Measurements from ENCODE around the gene RASA2.

DNA sequence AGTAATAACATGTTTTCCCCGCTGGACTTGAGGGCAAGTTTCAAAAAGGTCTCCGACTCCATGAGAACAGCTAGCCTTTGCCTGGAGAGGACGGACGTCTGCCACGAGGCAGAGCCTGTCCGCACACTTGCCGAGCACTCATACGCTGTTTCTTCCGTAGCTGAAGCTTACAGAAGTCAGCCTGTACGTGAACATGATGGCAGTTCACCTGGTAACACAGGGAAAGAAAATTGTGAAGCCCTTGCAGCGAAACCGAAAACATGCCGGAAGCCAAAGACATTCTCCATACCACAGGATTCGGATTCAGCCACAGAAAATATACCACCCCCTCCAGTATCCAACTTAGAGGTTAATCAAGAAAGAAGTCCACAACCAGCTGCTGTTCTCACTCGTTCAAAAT, 43.9 kb upstream of the RASA2 start:
- TF ChIP-seq EZH2 (IDR thresholded peaks at IDR 0.05; ENCODE audit: low read depth, low read length, severe bottlenecking) = no peak
- no peak for TF ChIP-seq RBBP5 (IDR thresholded peaks at IDR 0.05; ENCODE audit: borderline replicate concordance, low read depth, low read length)
- TF ChIP-seq, protein P1, sequence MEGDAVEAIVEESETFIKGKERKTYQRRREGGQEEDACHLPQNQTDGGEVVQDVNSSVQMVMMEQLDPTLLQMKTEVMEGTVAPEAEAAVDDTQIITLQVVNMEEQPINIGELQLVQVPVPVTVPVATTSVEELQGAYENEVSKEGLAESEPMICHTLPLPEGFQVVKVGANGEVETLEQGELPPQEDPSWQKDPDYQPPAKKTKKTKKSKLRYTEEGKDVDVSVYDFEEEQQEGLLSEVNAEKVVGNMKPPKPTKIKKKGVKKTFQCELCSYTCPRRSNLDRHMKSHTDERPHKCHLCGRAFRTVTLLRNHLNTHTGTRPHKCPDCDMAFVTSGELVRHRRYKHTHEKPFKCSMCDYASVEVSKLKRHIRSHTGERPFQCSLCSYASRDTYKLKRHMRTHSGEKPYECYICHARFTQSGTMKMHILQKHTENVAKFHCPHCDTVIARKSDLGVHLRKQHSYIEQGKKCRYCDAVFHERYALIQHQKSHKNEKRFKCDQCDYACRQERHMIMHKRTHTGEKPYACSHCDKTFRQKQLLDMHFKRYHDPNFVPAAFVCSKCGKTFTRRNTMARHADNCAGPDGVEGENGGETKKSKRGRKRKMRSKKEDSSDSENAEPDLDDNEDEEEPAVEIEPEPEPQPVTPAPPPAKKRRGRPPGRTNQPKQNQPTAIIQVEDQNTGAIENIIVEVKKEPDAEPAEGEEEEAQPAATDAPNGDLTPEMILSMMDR (IDR thresholded peaks at IDR 0.05; ENCODE audit: control extremely low read depth in 1 of 3, insufficient read depth in 1 of 3, low read depth in 1 of 3, low read length in 3 of 3) = no peak

Data from H1 (cell line).